Fibroblast of upper back skin (primary cell): ENCODE data around the gene SLC52A1.
"Not testable (repeated sequence)": the region's sequence is repeated elsewhere in the genome, so short reads cannot be mapped to it uniquely, and the experiment has no call there.

ENCODE experiments used
- DNase-seq: peaks from one replicate; pipeline ENCODE4 v3.0.0-alpha.2; 2013

SLC52A1 gene

DNA sequence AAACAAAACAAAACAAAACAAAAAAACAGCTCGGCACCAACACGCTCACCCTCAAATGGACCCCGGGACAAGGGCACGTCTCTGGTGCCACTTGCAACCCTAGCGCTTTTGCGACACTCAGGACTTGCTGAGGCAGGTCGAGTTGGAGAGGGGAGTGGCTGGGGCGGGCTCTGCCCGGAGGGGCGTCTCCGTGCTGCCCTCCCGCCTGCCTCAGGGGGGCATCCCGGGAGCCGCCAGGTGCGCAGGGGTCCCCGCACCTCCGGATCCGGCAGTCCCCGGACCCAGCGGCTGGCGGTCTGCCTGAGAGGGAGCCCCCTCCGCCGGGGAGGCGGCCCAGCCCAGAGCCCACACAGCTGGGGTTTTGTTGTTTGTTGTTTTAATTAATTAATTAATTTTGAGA lies at the start of gene SLC52A1:
SLC52A1 (minus strand) TSS at position 112 of the 400 bp plus-strand sequence. CDS start 820 bp downstream, outside the sequence.
- no peak for DNase-seq

- DNase-seq: no peak
Observed at GRCh38 chr17:5080591-5080990, 45.4 kb upstream of the SLC52A1 start.

- peak; percentile 68 for DNase-seq
Observed at GRCh38 chr17:5078106-5079028, 43.1 kb upstream of the SLC52A1 start, which contains the start of gene ZFP3. TSS of gene ZFP3 (plus strand) at chr17:5078467. CDS start at chr17:5091505, 13,038 bp downstream.

DNA sequence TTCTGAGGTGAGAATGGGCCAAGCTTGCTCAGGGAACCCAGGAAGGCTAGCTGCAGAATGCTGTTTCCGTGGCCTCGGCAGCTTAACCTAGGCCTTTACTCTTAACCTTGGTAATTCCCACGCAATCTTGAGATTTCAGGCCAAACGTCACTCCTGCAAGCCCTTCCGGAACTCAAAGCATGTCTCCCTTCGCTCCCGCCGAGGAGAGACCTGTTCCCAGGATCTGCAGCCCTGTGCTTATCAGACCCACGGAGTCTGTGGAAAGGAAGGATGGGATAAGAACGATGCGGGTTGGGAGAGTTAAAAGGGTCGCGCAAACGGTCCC lies 42.5 kb upstream of the SLC52A1 start:
- DNase-seq: peak; percentile 3

- not testable (repeated sequence) for DNase-seq
Observed at GRCh38 chr17:5077275-5077674, 42.0 kb upstream of the SLC52A1 start.

DNA sequence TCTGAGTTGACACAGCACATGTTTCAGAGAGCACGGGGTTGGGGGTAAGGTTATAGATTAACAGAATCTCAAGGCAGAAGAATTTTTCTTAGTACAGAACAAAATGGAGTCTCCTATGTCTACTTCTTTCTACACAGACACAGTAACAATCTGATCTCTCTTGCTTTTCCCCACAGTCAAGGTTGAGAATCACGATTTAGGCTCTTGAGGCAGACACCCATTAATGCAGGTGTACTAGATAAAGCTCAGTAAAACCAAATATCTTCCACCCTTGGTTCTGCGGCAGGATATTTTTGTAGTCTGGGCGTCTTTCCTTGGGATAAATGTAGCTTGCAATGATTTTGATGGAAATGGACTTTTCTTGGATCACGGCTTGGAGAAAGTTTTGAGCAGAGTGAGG lies 40.2 kb upstream of the SLC52A1 start:
- not testable (repeated sequence) for DNase-seq

DNA sequence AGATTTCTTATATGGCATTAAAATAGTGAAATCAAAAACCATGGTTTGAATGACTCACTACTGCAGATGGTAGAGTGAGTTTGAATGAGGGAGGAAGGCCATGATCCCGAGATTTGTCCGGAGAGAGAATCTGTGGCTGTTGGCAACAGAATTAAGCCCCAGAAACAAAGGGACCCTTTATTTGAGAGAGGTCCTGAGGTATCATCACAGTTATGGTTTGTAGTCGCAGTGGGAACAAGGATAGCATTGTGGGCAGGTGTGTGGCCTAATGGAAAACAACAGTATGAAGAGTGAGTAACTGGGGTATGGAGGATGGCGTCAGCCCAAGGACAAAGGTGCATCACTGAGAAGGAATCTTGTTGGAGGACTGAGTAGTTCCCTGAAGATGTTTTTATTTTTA lies 34.5 kb upstream of the SLC52A1 start:
- DNase-seq: no peak

DNA sequence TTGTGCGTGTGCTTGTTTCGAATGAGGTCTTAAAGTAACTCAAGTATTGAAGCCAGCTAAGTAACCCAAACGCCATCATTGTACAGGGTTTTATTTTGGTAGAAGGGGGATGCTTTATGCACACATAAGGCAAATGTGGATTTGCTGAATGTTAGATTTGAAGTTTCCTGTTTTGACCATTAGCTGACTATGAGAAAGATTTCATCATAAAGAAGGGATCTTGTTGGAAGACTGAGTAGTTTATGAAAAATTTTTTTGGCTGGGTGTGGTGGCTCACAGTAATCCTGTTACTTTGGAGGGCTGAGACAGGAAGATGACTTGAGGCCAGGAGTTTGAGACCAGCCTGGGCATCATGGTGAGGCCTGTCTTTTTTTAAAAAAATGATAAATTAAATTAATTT lies 33.0 kb upstream of the SLC52A1 start:
- no peak for DNase-seq

GRCh38 chr17:5065227-5065744 lies 30.1 kb upstream of the SLC52A1 start:
- no peak for DNase-seq

- DNase-seq: no peak
Observed at GRCh38 chr17:5055543-5055942, 20.3 kb upstream of the SLC52A1 start.

DNA sequence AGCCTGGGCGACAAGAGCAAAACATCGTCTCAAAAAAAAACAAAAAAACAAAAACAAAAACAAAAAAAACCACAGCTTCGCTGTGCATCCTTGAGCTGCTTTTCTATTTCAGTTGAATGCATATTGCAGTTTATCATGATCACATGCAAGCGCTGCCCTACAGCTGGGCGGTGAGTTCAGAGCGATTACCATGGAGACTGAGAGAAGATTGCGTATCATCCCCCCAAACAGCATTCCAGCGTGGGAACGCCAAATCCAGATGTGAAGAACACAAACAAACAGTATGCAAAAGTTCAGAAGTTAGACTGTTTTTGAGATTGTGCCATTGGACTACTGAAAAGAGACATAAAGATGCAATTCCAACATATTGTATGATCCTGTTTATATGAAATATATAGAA lies 15.1 kb upstream of the SLC52A1 start:
- no peak for DNase-seq

- DNase-seq: no peak
Observed at GRCh38 chr17:5049314-5049841, 14.2 kb upstream of the SLC52A1 start.

DNA sequence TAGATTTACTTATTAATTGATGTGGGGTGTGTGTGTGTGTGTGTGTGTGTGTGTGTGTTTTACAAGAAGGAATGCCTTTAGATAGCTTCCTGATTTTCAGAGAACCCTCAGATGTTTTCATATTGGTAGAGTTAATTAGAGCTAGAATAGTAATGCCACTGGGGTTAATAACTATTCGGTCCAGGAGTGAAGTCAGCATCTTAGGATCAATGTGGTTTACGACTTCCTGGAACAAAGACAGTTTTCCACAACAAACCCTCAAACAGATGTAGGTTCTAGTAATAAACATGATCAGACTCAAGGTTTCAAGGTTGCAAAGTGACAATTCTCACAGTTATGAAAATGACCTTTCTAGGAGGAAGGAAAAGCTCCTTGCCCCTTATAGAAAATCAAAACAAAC lies 12.2 kb upstream of the SLC52A1 start:
- no peak for DNase-seq

- no peak for DNase-seq
Observed at GRCh38 chr17:5045496-5045895, 10.3 kb upstream of the SLC52A1 start.

- DNase-seq: no peak
Observed at GRCh38 chr17:5044630-5045029, 9.4 kb upstream of the SLC52A1 start.

- no peak for DNase-seq
Observed at GRCh38 chr17:5043524-5043923, 8.3 kb upstream of the SLC52A1 start.

- DNase-seq: no peak
Observed at GRCh38 chr17:5042157-5043022, 7.2 kb upstream of the SLC52A1 start.

GRCh38 chr17:5034651-5035050 lies 575 bp downstream of the SLC52A1 start:
- no peak for DNase-seq

DNA sequence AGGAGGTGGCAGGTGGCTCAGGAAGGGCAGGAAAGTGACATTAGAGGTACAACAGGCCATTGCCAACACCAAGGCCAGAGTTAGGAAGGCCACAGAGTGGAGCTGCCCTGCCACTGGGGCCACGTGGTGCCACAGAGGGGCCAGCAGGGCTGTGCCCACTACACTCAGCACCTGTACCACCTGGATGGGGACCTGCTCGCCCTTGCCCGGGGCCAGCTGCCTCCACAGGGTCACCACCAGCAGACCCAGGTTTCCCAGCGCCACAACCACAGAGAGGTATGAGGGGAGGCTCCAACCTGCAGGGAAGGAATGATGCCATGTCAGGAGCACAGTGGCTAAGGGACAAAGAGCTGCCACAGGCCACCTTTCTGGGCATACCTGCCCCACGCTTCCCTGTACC lies 1.2 kb downstream of the SLC52A1 start:
- no peak for DNase-seq

DNA sequence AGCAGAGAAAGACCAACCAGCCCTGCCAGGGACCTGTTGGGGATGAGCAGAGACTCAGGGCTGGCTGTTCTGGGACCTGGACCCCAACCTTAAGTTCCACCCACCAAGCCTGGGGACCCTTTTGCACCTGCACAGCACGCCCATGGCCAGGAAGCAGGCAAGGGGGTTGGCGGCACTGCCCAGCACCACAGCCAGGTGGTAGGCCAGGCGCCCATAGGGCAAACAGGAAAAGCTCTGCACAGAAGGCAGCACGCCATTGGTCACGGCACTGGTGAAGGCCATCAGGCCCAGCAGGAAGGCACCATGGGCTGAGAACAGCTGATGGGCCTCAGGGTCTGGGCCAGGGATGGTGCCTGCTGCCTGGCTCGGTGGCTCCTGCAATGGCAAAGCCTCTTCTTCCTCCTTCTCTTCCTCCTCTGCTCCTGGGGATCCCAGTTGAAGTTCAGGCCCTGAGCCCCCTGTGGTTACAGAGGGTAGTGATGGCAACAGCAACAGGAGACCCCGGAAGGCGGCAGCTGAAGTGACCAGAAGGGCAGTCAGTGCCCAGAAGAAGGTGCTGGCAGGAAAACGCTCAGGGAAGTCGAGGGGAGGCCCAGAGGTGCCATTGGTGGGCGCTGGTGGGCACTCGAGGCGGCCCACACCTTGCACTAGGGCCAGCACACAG lies 1.7 kb downstream of the SLC52A1 start:
- no peak for DNase-seq

DNA sequence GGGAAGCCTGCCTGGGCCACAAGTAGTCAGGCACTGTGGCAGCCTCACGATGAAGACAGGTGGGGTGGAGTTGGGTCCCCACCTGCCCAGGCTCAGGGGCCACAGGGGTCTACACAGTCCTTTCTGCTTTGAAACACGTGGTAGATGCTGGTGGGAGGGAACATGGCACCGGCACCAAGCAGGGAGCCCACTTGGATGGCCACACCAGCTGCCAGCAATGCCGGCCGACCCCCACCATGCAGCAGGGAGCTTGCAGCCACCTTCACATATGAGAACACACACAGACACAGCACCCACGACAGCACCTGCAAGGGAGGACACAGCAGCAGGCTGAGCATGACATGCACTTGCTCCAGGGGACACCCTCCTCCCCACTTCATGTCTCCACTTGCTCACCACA lies 2.4 kb downstream of the SLC52A1 start:
- DNase-seq: no peak

DNA sequence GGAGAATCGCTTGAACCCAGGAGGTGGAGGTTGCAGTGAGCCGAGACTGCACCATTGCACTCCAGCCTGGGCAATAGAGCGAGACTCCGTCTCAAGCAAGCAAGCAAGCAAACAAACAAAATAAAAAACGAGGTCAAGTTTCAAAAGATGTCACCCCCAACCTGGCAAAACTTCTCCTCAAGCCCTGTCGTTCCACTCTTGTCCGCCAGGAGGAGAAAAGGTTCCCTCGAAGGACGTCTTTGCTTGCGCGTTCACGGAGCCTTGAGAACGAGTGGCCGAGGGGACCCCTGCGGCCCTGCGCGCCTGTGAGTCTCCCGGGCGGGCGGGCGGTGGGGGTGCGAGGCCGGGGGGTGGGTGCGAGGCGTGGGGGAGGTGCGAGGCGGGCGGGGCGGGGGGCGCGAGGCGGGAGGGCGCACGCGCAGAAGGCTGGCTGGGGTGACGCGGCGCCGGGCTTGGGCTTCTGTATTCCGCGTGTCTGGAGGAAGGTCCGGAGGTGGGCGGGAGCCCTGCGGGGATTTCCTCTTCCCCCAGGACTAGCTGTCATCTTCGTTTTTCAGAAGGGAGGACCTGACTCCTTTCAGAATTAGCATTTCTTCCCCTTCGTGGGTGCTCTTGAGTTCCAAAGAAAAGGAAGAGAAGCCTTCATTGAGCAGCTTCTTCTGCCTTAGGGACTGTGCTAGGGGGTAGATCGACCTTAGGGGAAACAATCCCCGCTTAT lies 3.7 kb downstream of the SLC52A1 start:
- DNase-seq: peak; percentile 80
